NCI-H128 (cell line): Measurements from ENCODE around the gene MACROD2.

ENCODE experiments used
- DNase-seq: peaks from one replicate; lab custom pipeline; 2025; ENCODE audit not compliant: unreplicated experiment; lab: John Stamatoyannopoulos, UW

The MACROD2 gene

GRCh38 chr20:15742087-15742486 lies 1746.8 kb downstream of the MACROD2 start:
- DNase-seq, result no peak

GRCh38 chr20:15742627-15743026 lies 1747.3 kb downstream of the MACROD2 start:
- no peak for DNase-seq

- peak; percentile 26 for DNase-seq
These were observed 1760.9 kb downstream of the MACROD2 start for GRCh38 chr20:15756002-15756753.

- DNase-seq, result no peak
These were observed 1761.4 kb downstream of the MACROD2 start for GRCh38 chr20:15756754-15757115.

GRCh38 chr20:15759594-15759993 lies 1764.3 kb downstream of the MACROD2 start:
- DNase-seq, result no peak

GRCh38 chr20:15760001-15760621 lies 1764.8 kb downstream of the MACROD2 start:
- DNase-seq, result peak; percentile 4

GRCh38 chr20:15763366-15763765 lies 1768.0 kb downstream of the MACROD2 start:
- DNase-seq, result no peak

- no peak for DNase-seq
These were observed 1772.3 kb downstream of the MACROD2 start for GRCh38 chr20:15767586-15767985.

- DNase-seq, result no peak
These were observed 1772.9 kb downstream of the MACROD2 start for GRCh38 chr20:15767999-15768741.

- DNase-seq, result no peak
These were observed 1777.5 kb downstream of the MACROD2 start for GRCh38 chr20:15772826-15773225.

- no peak for DNase-seq
These were observed 1779.6 kb downstream of the MACROD2 start for GRCh38 chr20:15774926-15775325.

GRCh38 chr20:15776770-15777466 lies 1781.6 kb downstream of the MACROD2 start:
- DNase-seq, result no peak

- DNase-seq, result no peak
These were observed 1788.7 kb downstream of the MACROD2 start for GRCh38 chr20:15784020-15784419.

- no peak for DNase-seq
These were observed 1793.8 kb downstream of the MACROD2 start for GRCh38 chr20:15789079-15789478.

GRCh38 chr20:15792855-15793254 lies 1797.5 kb downstream of the MACROD2 start:
- no peak for DNase-seq

- no peak for DNase-seq
These were observed 1799.1 kb downstream of the MACROD2 start for GRCh38 chr20:15794409-15794808.

GRCh38 chr20:15795305-15796019 lies 1800.1 kb downstream of the MACROD2 start:
- no peak for DNase-seq

GRCh38 chr20:15799871-15800270 lies 1804.6 kb downstream of the MACROD2 start:
- no peak for DNase-seq

GRCh38 chr20:15802020-15802419 lies 1806.7 kb downstream of the MACROD2 start:
- DNase-seq, result no peak

GRCh38 chr20:15805154-15805553 lies 1809.8 kb downstream of the MACROD2 start:
- DNase-seq, result no peak

- DNase-seq, result no peak
These were observed 1810.8 kb downstream of the MACROD2 start for GRCh38 chr20:15806105-15806504.
